ENCODE measurements around the gene HS3ST2.

GRCh38 chr16:22923491-22923890 lies 109.5 kb downstream of the HS3ST2 start:
- TF ChIP-seq POLR2AphosphoS5 (IDR thresholded peaks at IDR 0.05): no peak
- no peak for TF ChIP-seq CTCF (IDR thresholded peaks at IDR 0.05)
- TF ChIP-seq POLR2A (IDR thresholded peaks at IDR 0.05): no peak

Measured in stomach (tissue), 4 donors.